Lower lobe of right lung (tissue), 2 donors: ENCODE data around the gene PYDC2. TPM values are rescaled to one million over a fixed set of nuclear protein-coding genes. Genes with fewer than 3 reads are reported as not detected.

Experiments used
- ATAC-seq, 2 donors: fragments of 200-7000 bp; cut with Tn5 transposase; one replicate each; pipeline ENCODE4 v1.9.1; 2020 to 2022; ENCODE audit warnings: mild to moderate bottlenecking in 2 of 2, moderate library complexity in 2 of 2
- DNase-seq: peaks from one replicate; pipeline ENCODE4 v3.0.0-alpha.2; 2020
- H3K27ac ChIP-seq: fragments of 200-600 bp; one replicate; pipeline ENCODE4 v1.8.0; 2022
- H3K27me3 ChIP-seq: fragments of 200-600 bp; one replicate; pipeline ENCODE4 v1.8.0; 2022; ENCODE audit warnings: low read depth
- H3K36me3 ChIP-seq: fragments of 200-600 bp; one replicate; pipeline ENCODE4 v1.8.0; 2022; ENCODE audit warnings: mild to moderate bottlenecking
- H3K4me1 ChIP-seq: fragments of 200-600 bp; one replicate; pipeline ENCODE4 v1.8.0; 2022
- H3K4me3 ChIP-seq: fragments of 200-600 bp; one replicate; pipeline ENCODE4 v1.8.0; 2022; ENCODE audit warnings: mild to moderate bottlenecking
- H3K9me3 ChIP-seq: fragments of 200-600 bp; one replicate; pipeline ENCODE4 v1.8.0; 2022
- intact Hi-C: fragments of 100-400 bp; cut with DNase I; formaldehyde crosslinking; loops from one replicate; pipeline ENCODE4 v1.11.0; 2022
- total RNA-seq: library from RNA; stranded (reverse); fragmentation: NEBNext Ultra II Directional; extraction: Animal tissue kit (Norgen Biotek cat#: 25700); gene quantifications from one replicate; pipeline ENCODE4 v1.2.1, GENCODE V29; 2021
- TF ChIP-seq, protein P1 (sequence below): fragments of 200-600 bp; IDR thresholded peaks from one replicate; pipeline ENCODE4 v1.8.0; 2022; ENCODE audit warnings: antibody characterized with exemption, mild to moderate bottlenecking
- donor health status: DM: no; HTN: yes; CAD: no; lungs with severe emphysema.

Gene PYDC2
- total RNA-seq, 1 donor from 2014 or later: not detected

DNA sequence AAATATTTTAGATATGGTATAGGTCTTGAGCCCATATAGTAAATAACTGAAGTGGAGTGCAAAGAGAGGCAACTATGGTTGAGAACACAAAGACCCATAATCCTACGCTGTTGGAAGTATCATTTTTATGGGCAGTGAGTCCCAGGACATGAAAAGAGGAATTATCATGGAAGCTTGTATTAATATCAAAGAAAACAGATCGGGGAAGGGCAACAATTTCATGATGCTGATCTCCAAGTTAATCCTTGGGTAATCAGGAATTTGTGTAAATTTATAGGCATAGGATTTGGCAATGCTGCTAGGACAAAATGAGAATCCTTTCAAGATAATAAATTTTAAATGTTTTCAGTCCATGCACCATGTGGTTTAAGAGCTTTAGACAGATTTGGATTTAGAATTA is 40.2 kb upstream of the PYDC2 start:
- intact Hi-C loops: no loop called here
- no peaks in the 10 kb centered on the region for H3K27me3 ChIP-seq
- TF ChIP-seq, protein P1, sequence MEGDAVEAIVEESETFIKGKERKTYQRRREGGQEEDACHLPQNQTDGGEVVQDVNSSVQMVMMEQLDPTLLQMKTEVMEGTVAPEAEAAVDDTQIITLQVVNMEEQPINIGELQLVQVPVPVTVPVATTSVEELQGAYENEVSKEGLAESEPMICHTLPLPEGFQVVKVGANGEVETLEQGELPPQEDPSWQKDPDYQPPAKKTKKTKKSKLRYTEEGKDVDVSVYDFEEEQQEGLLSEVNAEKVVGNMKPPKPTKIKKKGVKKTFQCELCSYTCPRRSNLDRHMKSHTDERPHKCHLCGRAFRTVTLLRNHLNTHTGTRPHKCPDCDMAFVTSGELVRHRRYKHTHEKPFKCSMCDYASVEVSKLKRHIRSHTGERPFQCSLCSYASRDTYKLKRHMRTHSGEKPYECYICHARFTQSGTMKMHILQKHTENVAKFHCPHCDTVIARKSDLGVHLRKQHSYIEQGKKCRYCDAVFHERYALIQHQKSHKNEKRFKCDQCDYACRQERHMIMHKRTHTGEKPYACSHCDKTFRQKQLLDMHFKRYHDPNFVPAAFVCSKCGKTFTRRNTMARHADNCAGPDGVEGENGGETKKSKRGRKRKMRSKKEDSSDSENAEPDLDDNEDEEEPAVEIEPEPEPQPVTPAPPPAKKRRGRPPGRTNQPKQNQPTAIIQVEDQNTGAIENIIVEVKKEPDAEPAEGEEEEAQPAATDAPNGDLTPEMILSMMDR: no peak
- H3K36me3 ChIP-seq: no peaks in the 10 kb centered on the region
- H3K27ac ChIP-seq: no peak overlapping the region
- no peaks in the 10 kb centered on the region for H3K4me1 ChIP-seq
- no peak for DNase-seq
- no peak for ATAC-seq
- H3K4me3 ChIP-seq: no peak overlapping the region
- no peaks in the 10 kb centered on the region for H3K9me3 ChIP-seq

DNA sequence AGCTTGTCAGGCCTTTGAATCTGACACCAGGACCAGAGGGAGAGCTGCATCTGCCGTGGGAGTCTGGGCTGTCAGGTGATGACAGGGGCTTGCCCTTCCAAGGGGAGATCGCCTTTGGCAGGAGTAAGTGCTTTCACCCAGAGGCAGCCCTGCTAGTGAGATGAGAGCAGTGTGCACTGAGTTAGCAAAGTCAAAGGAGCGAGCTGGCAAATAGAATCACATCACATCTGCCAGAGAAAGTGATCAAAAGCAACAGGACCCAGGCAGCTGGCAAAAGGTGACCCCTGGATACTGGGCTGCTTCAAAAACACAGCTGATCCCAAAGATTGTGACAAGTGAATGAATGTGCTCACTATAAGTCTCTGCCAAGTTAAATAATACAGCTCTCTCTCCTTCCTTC is 36.1 kb upstream of the PYDC2 start:
- no peaks in the 10 kb centered on the region for H3K36me3 ChIP-seq
- H3K4me3 ChIP-seq: no peak overlapping the region
- ATAC-seq: no peak
- H3K4me1 ChIP-seq: no peaks in the 10 kb centered on the region
- intact Hi-C loops: no loop called here
- TF ChIP-seq, protein P1: no peak
- H3K27ac ChIP-seq: no peak overlapping the region
- no peak for DNase-seq
- no peaks in the 10 kb centered on the region for H3K9me3 ChIP-seq
- H3K27me3 ChIP-seq: no peaks in the 10 kb centered on the region

DNA sequence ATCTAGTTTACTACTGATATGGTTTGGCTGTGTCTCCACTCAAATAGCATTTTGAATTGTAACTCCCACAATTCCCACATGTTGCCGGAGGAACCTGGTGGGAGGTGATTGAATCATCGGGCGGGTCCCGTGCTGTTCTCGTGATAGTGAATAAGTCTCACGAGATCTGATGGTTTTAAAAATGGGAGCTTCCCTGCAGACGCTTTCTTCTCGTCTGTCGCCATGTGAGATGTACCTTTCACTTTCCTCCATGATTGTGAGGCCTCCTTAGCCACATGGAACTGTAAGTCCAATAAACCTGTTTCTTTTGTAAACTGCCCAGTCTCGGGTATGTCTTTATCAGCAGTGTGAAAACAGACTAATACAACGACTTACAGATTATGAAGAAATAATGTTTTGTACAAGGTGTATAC is 35.6 kb upstream of the PYDC2 start:
- DNase-seq (no peak), ATAC-seq (no peak)
- Histone ChIP-seq H3K27ac (no peak overlapping the region), H3K27me3 (no peaks in the 10 kb centered on the region), H3K36me3 (no peaks in the 10 kb centered on the region), H3K4me1 (no peaks in the 10 kb centered on the region), H3K4me3 (no peak overlapping the region), H3K9me3 (no peaks in the 10 kb centered on the region)
- TF ChIP-seq, protein P1: no peak
- intact Hi-C loops: no loop called here

DNA sequence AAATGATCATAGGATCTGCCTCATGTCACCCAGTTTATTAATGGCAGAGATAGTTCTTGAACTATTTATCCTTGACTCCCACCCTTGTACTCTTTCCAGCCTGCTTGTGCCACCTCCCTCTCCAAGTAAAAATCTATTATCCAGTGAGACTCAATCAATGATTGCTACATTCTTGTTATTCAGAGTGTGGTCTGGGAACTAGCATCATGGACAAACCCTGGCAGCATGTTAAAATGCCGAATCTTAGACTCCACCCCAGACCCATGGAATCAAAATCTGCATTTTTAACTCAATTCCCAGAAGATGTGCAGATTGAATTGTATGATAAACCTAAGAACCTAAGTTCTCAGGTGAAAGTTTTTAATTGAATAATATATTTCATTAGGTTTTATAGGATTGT is 34.7 kb upstream of the PYDC2 start:
- Histone ChIP-seq H3K4me3 (no peak overlapping the region), H3K4me1 (no peaks in the 10 kb centered on the region), H3K9me3 (no peaks in the 10 kb centered on the region), H3K27ac (no peak overlapping the region), H3K27me3 (no peaks in the 10 kb centered on the region), H3K36me3 (no peaks in the 10 kb centered on the region)
- TF ChIP-seq, protein P1: no peak
- ATAC-seq: no peak
- no peak for DNase-seq
- intact Hi-C loops: no loop called here

DNA sequence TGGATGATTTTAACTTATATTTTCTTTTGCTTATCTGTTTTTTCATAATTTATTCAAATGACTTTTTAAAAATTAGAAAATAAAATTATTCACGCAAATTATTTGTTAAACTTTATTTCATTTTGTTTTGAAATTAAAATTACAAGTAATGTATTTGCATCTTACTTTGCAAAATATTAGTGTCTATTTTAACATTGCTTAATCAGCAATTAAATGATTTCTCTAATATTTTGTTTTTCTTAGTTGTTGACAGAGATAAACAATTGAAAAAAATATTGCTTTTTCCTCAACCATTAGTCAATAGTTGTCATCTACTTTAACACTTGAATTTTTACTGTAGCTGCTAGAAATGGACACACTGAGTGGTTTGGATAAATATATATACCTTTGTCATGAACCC is 32.8 kb upstream of the PYDC2 start:
- Histone ChIP-seq H3K27ac (no peak overlapping the region), H3K27me3 (no peaks in the 10 kb centered on the region), H3K4me1 (no peaks in the 10 kb centered on the region), H3K36me3 (no peaks in the 10 kb centered on the region), H3K4me3 (no peak overlapping the region), H3K9me3 (no peaks in the 10 kb centered on the region)
- no peak for ATAC-seq
- TF ChIP-seq, protein P1: no peak
- intact Hi-C loops: no loop called here
- DNase-seq: no peak

DNA sequence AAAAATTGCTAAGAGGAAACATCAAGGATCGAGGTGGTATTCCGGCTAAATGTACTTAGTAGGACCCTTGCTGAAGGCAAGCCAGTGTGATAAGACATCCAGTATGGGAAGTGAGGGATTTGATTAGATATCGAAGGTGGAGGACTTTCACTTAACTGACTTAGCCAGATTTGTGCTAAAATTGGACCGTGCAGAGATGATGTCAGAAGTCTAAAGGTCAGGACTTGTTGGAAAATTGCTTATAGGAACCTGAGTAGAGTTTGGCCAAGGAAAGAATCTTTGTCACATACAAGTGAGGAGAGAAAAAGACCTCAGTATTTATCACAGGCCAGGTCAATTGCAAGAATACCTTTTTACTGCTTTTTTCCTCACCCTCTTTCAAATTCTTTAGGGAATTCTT is 30.9 kb upstream of the PYDC2 start:
- no peaks in the 10 kb centered on the region for H3K4me1 ChIP-seq
- H3K36me3 ChIP-seq: no peaks in the 10 kb centered on the region
- ATAC-seq: no peak
- no peak overlapping the region for H3K4me3 ChIP-seq
- H3K27ac ChIP-seq: no peak overlapping the region
- no peak for DNase-seq
- TF ChIP-seq, protein P1: no peak
- H3K9me3 ChIP-seq: no peaks in the 10 kb centered on the region
- intact Hi-C loops: no loop called here
- H3K27me3 ChIP-seq: no peaks in the 10 kb centered on the region
